SK-N-SH (cell line): Measurements from ENCODE around the gene EEF1E1.
A peak's percentile ranks its signal among the peaks of the same experiment; 100 is the strongest.

ENCODE experiments used
- TF ChIP-seq, protein P1 (sequence below): fragments of 200-600 bp; sonication (generic); IDR thresholded peaks from 2 replicates; pipeline ENCODE4 v1.6.1; 2017; ENCODE audit warnings: antibody characterized with exemption, mild to moderate bottlenecking, moderate library complexity
- TF ChIP-seq, protein P2 (sequence below): IDR thresholded peaks from 2 replicates; pipeline ENCODE4 v1.4.0; 2012; ENCODE audit warnings: low read depth, borderline replicate concordance
- TF ChIP-seq, protein P3 (sequence below): fragments of 150-350 bp; IDR thresholded peaks from 2 replicates; pipeline ENCODE4 v1.6.1; 2017; ENCODE audit warnings: antibody characterized with exemption, low read length, low read depth, borderline replicate concordance
- TF ChIP-seq, protein P4 (sequence below): IDR thresholded peaks from 2 replicates; pipeline ENCODE4 v1.6.1; 2012; ENCODE audit warnings: mild to moderate bottlenecking, low read depth, low read length, moderate library complexity

DNA sequence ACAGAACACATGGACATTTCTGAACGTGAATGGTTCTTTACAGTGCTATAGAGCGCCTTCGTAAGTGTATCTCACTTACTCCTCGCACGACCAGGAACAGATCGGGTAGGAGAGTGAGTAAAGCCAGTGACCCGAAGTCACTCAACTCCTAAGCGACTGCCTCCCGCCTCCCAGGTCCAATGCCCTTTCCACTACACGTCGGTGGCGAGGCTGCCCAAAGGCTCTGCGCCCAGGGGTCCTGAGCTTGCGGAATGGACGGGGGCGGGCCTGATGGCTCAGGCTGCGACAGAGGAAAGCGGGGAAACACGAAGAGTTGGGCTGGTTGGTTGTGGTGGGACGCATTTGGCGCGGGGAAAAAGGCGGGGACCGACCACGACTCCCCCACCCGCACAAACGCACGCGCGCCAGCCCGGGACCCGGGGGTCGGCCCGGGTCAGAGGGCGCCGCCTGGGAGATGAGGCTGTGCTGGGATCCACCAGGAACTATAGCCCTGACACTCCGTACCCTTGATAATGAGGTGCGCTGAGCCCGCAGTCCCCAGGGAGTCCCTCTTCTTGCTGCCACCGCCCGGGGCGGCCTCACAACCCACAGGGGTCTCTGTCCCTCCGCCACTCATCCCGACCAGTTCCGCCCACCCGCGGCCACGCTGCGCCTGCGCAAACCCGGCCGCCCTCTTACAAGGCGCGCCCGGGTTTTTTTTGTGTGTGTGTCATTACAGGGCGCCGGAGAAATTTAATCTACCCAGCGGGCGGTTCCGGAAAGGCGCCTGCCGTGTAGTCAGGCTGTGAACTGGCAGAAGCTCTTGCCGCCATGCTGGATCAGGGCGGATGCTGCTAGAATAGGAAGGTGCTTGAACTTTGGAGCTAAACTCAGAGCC lies 38.3 kb downstream of the EEF1E1 start, which contains the start of gene BLOC1S5:
- TF ChIP-seq, protein P1, sequence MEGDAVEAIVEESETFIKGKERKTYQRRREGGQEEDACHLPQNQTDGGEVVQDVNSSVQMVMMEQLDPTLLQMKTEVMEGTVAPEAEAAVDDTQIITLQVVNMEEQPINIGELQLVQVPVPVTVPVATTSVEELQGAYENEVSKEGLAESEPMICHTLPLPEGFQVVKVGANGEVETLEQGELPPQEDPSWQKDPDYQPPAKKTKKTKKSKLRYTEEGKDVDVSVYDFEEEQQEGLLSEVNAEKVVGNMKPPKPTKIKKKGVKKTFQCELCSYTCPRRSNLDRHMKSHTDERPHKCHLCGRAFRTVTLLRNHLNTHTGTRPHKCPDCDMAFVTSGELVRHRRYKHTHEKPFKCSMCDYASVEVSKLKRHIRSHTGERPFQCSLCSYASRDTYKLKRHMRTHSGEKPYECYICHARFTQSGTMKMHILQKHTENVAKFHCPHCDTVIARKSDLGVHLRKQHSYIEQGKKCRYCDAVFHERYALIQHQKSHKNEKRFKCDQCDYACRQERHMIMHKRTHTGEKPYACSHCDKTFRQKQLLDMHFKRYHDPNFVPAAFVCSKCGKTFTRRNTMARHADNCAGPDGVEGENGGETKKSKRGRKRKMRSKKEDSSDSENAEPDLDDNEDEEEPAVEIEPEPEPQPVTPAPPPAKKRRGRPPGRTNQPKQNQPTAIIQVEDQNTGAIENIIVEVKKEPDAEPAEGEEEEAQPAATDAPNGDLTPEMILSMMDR: peak; percentile 26
- TF ChIP-seq, protein P2, sequence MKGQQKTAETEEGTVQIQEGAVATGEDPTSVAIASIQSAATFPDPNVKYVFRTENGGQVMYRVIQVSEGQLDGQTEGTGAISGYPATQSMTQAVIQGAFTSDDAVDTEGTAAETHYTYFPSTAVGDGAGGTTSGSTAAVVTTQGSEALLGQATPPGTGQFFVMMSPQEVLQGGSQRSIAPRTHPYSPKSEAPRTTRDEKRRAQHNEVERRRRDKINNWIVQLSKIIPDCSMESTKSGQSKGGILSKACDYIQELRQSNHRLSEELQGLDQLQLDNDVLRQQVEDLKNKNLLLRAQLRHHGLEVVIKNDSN: no peak; the same call in 1 of the 2 replicates
- TF ChIP-seq, protein P3, sequence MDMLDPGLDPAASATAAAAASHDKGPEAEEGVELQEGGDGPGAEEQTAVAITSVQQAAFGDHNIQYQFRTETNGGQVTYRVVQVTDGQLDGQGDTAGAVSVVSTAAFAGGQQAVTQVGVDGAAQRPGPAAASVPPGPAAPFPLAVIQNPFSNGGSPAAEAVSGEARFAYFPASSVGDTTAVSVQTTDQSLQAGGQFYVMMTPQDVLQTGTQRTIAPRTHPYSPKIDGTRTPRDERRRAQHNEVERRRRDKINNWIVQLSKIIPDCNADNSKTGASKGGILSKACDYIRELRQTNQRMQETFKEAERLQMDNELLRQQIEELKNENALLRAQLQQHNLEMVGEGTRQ: no peak
- TF ChIP-seq, protein P4, sequence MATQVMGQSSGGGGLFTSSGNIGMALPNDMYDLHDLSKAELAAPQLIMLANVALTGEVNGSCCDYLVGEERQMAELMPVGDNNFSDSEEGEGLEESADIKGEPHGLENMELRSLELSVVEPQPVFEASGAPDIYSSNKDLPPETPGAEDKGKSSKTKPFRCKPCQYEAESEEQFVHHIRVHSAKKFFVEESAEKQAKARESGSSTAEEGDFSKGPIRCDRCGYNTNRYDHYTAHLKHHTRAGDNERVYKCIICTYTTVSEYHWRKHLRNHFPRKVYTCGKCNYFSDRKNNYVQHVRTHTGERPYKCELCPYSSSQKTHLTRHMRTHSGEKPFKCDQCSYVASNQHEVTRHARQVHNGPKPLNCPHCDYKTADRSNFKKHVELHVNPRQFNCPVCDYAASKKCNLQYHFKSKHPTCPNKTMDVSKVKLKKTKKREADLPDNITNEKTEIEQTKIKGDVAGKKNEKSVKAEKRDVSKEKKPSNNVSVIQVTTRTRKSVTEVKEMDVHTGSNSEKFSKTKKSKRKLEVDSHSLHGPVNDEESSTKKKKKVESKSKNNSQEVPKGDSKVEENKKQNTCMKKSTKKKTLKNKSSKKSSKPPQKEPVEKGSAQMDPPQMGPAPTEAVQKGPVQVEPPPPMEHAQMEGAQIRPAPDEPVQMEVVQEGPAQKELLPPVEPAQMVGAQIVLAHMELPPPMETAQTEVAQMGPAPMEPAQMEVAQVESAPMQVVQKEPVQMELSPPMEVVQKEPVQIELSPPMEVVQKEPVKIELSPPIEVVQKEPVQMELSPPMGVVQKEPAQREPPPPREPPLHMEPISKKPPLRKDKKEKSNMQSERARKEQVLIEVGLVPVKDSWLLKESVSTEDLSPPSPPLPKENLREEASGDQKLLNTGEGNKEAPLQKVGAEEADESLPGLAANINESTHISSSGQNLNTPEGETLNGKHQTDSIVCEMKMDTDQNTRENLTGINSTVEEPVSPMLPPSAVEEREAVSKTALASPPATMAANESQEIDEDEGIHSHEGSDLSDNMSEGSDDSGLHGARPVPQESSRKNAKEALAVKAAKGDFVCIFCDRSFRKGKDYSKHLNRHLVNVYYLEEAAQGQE: no peak
